SK-N-MC (cell line): ENCODE measurements around the gene A3GALT2.

Experiments used
- DNase-seq: peaks from one replicate; pipeline ENCODE4 v3.0.0-alpha.2; 2011; ENCODE audit warnings: low read depth, low spot score
- H3K27ac ChIP-seq: fragments of 200-600 bp; sonication (generic); 2 replicates; pipeline ENCODE4 v1.5.1; 2016; ENCODE audit warnings: mixed run types
- H3K36me3 ChIP-seq: fragments of 200-600 bp; sonication (generic); 2 replicates; pipeline ENCODE4 v1.6.1; 2017; ENCODE audit warnings: antibody characterized with exemption, low read length, mixed read lengths; ENCODE audit not compliant: insufficient read depth
- H3K4me3 ChIP-seq: fragments of 200-600 bp; sonication (generic); 2 replicates; pipeline ENCODE4 v1.5.1; 2016
- H3K9ac ChIP-seq: fragments of 200-600 bp; sonication (generic); 2 replicates; pipeline ENCODE4 v1.8.0; 2017; ENCODE audit warnings: mixed run types, mixed read lengths; ENCODE audit not compliant: insufficient read length
- H3K9me3 ChIP-seq: fragments of 200-600 bp; sonication (generic); 2 replicates; pipeline ENCODE4 v1.6.1; 2017; ENCODE audit warnings: low read depth, mild to moderate bottlenecking, antibody characterized with exemption, low read length, moderate library complexity, mixed read lengths
- EZH2 ChIP-seq: fragments of 200-600 bp; sonication (generic); IDR thresholded peaks from one replicate; pipeline ENCODE4 v1.6.1; 2017; ENCODE audit warnings: antibody characterized with exemption
- FOXP2 ChIP-seq: optimal IDR thresholded peaks from 2 replicates; pipeline ENCODE3; 2011; ENCODE audit warnings: mild to moderate bottlenecking, moderate library complexity; ENCODE audit not compliant: insufficient read depth; ENCODE audit errors: extremely low read length, control extremely low read depth
- POLR2AphosphoS5 ChIP-seq: IDR thresholded peaks from 2 replicates; pipeline ENCODE4 v1.6.1; 2012; ENCODE audit warnings: mild to moderate bottlenecking, low read depth, low read length, borderline replicate concordance

A3GALT2 gene

GRCh38 chr1:33305816-33306652 is 14.9 kb downstream of the A3GALT2 start:
- H3K36me3 ChIP-seq, result peaks cover 6% of the 10 kb centered on the region; the same call in 1 of the 2 replicates
- H3K9ac ChIP-seq, result no peak overlapping the region
- DNase-seq, result no peak
- no peak overlapping the region for H3K4me3 ChIP-seq
- no peaks in the 10 kb centered on the region for H3K9me3 ChIP-seq
- TF ChIP-seq EZH2, result no peak
- TF ChIP-seq POLR2AphosphoS5, result no peak
- TF ChIP-seq FOXP2, result no peak
- no peak overlapping the region for H3K27ac ChIP-seq

- H3K9ac ChIP-seq, result no peak overlapping the region
- H3K36me3 ChIP-seq, result peaks cover 8% of the 10 kb centered on the region; the same call in 1 of the 2 replicates
- no peak overlapping the region for H3K4me3 ChIP-seq
- DNase-seq, result no peak
- H3K9me3 ChIP-seq, result no peaks in the 10 kb centered on the region
- H3K27ac ChIP-seq, result no peak overlapping the region
- TF ChIP-seq EZH2 (no peak), FOXP2 (no peak), POLR2AphosphoS5 (no peak)
These were observed 15.9 kb downstream of the A3GALT2 start for GRCh38 chr1:33305016-33305415.

GRCh38 chr1:33302325-33302724 is 18.6 kb downstream of the A3GALT2 start:
- no peak for DNase-seq
- TF ChIP-seq POLR2AphosphoS5, result no peak
- no peak overlapping the region for H3K27ac ChIP-seq
- no peak overlapping the region for H3K4me3 ChIP-seq
- H3K9ac ChIP-seq, result no peak overlapping the region
- peaks cover 22% of the 10 kb centered on the region; the same call in 1 of the 2 replicates for H3K36me3 ChIP-seq
- H3K9me3 ChIP-seq, result no peaks in the 10 kb centered on the region

GRCh38 chr1:33301273-33301984 is 19.5 kb downstream of the A3GALT2 start:
- H3K9ac ChIP-seq, result no peak overlapping the region
- no peaks in the 10 kb centered on the region for H3K9me3 ChIP-seq
- TF ChIP-seq FOXP2 (no peak), POLR2AphosphoS5 (no peak)
- H3K27ac ChIP-seq, result no peak overlapping the region
- no peak overlapping the region for H3K4me3 ChIP-seq
- DNase-seq, result no peak
- peaks cover 29% of the 10 kb centered on the region; the same call in 1 of the 2 replicates for H3K36me3 ChIP-seq

GRCh38 chr1:33300673-33301072 is 20.2 kb downstream of the A3GALT2 start:
- Histone ChIP-seq H3K27ac (no peak overlapping the region), H3K36me3 (peaks cover 37% of the 10 kb centered on the region), H3K4me3 (no peak overlapping the region), H3K9ac (no peak overlapping the region), H3K9me3 (no peaks in the 10 kb centered on the region)
- no peak for TF ChIP-seq EZH2
- DNase-seq, result no peak

- Histone ChIP-seq H3K4me3 (no peak overlapping the region), H3K9ac (no peak overlapping the region), H3K9me3 (no peaks in the 10 kb centered on the region), H3K36me3 (peaks cover 42% of the 10 kb centered on the region), H3K27ac (no peak overlapping the region)
- no peak for TF ChIP-seq POLR2AphosphoS5
- TF ChIP-seq FOXP2, result no peak
- TF ChIP-seq EZH2, result no peak
- DNase-seq, result no peak
These were observed 21.3 kb downstream of the A3GALT2 start for GRCh38 chr1:33299461-33300155.

GRCh38 chr1:33298623-33299277 is 22.1 kb downstream of the A3GALT2 start:
- TF ChIP-seq POLR2AphosphoS5, result no peak
- TF ChIP-seq FOXP2, result no peak
- no peak for TF ChIP-seq EZH2
- Histone ChIP-seq H3K9ac (no peak overlapping the region), H3K9me3 (no peaks in the 10 kb centered on the region), H3K27ac (no peak overlapping the region), H3K36me3 (peaks cover 44% of the 10 kb centered on the region), H3K4me3 (no peak overlapping the region)
- DNase-seq, result no peak

- TF ChIP-seq POLR2AphosphoS5, result no peak
- no peak for TF ChIP-seq EZH2
- no peak for TF ChIP-seq FOXP2
- Histone ChIP-seq H3K9me3 (no peaks in the 10 kb centered on the region), H3K36me3 (peaks cover 48% of the 10 kb centered on the region), H3K4me3 (no peak overlapping the region), H3K9ac (no peak overlapping the region), H3K27ac (no peak overlapping the region)
- DNase-seq, result no peak
These were observed 22.8 kb downstream of the A3GALT2 start for GRCh38 chr1:33297911-33298622.
